Calu3 (cell line): ENCODE results near the gene IL9R. TPM values are rescaled to one million over a fixed set of nuclear protein-coding genes. Genes with fewer than 3 reads are reported as not detected.
"Not testable (repeated sequence)": the region's sequence is repeated elsewhere in the genome, so short reads cannot be mapped to it uniquely, and the experiment has no call there.

Experiments
- BruUV-seq: library from RNA; stranded (reverse); fragments of 400-500 nt; replicated peaks from 2 replicates; lab custom pipeline; 2021; lab: Mats Ljungman, UMichigan
- CTCF ChIA-PET: fragments of 300-600 bp; sonication (Branson Sonifier 250); formaldehyde crosslinking; loops from one replicate; lab custom pipeline; 2022; ENCODE audit warnings: antibody characterized with exemption; lab: Charles Lee
- DNase-seq: peaks from one replicate; pipeline ENCODE4 v3.0.0; 2022
- H3K27ac Mint-ChIP-seq: one replicate; pipeline ENCODE4 v1.8.0; 2022; ENCODE audit warnings: mixed read lengths; ENCODE audit not compliant: unreplicated experiment
- H3K27me3 Mint-ChIP-seq: one replicate; pipeline ENCODE4 v1.8.0; 2022; ENCODE audit warnings: mixed read lengths; ENCODE audit not compliant: unreplicated experiment
- H3K36me3 Mint-ChIP-seq: one replicate; pipeline ENCODE4 v1.8.0; 2022; ENCODE audit warnings: mild to moderate bottlenecking, moderate library complexity, mixed read lengths; ENCODE audit not compliant: insufficient read depth, unreplicated experiment
- H3K4me1 Mint-ChIP-seq: one replicate; pipeline ENCODE4 v1.8.0; 2022; ENCODE audit warnings: mild to moderate bottlenecking, low read depth, mixed read lengths; ENCODE audit not compliant: unreplicated experiment
- H3K4me3 Mint-ChIP-seq: one replicate; pipeline ENCODE4 v1.8.0; 2022; ENCODE audit warnings: mild to moderate bottlenecking, low read depth, moderate library complexity, mixed read lengths; ENCODE audit not compliant: unreplicated experiment
- H3K9me3 Mint-ChIP-seq: one replicate; pipeline ENCODE4 v1.8.0; 2022; ENCODE audit warnings: low read depth, mixed read lengths; ENCODE audit not compliant: unreplicated experiment
- intact Hi-C: fragments of 100-400 bp; cut with micrococcal nuclease; formaldehyde crosslinking; loops from one replicate; pipeline ENCODE4 v1.10.0; 2022; ENCODE audit not compliant: unreplicated experiment
- total RNA-seq: library from RNA; stranded (reverse); gene quantifications from 2 replicates; pipeline ENCODE4 v1.2.3, GENCODE V29; 2022
- TF ChIP-seq, protein P1 (sequence below): fragments of 200-600 bp; IDR thresholded peaks from one replicate; pipeline ENCODE4 v1.8.0; 2022; ENCODE audit warnings: antibody characterized with exemption; ENCODE audit not compliant: unreplicated experiment

Gene IL9R
- total RNA-seq, 1 experiment from 2014 or later, result not detected

DNA sequence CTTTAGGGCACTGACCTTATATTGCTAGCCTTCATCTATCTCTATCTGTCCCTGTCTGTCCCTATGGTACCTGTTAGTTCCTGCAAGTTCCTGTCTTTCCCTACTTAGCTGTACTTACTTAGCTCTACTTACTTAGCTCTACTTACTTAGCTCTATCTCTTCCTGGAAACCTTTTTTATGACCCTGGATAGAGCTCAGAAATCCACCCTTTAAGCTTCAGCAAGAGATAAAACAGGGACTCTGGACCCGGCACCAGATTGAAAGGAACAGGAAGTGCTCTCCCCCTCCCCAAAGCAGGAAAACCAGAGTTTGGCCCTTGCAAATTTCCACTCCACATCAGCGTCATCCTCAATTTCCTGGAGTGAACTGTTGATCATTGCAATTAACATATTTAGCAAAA is 12.3 kb upstream of the IL9R start:
- H3K9me3 Mint-ChIP-seq, result peaks cover 4% of the 10 kb centered on the region
- CTCF ChIA-PET, result no interaction called here
- no TSS peak for BruUV-seq
- no peak overlapping the region for H3K27ac Mint-ChIP-seq
- TF ChIP-seq, protein P1, sequence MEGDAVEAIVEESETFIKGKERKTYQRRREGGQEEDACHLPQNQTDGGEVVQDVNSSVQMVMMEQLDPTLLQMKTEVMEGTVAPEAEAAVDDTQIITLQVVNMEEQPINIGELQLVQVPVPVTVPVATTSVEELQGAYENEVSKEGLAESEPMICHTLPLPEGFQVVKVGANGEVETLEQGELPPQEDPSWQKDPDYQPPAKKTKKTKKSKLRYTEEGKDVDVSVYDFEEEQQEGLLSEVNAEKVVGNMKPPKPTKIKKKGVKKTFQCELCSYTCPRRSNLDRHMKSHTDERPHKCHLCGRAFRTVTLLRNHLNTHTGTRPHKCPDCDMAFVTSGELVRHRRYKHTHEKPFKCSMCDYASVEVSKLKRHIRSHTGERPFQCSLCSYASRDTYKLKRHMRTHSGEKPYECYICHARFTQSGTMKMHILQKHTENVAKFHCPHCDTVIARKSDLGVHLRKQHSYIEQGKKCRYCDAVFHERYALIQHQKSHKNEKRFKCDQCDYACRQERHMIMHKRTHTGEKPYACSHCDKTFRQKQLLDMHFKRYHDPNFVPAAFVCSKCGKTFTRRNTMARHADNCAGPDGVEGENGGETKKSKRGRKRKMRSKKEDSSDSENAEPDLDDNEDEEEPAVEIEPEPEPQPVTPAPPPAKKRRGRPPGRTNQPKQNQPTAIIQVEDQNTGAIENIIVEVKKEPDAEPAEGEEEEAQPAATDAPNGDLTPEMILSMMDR, result no peak
- H3K27me3 Mint-ChIP-seq, result no peaks in the 10 kb centered on the region
- intact Hi-C loops, result no loop called here
- no peaks in the 10 kb centered on the region for H3K36me3 Mint-ChIP-seq
- no peaks in the 10 kb centered on the region for H3K4me1 Mint-ChIP-seq
- no peak overlapping the region for H3K4me3 Mint-ChIP-seq
- DNase-seq, result no peak

DNA sequence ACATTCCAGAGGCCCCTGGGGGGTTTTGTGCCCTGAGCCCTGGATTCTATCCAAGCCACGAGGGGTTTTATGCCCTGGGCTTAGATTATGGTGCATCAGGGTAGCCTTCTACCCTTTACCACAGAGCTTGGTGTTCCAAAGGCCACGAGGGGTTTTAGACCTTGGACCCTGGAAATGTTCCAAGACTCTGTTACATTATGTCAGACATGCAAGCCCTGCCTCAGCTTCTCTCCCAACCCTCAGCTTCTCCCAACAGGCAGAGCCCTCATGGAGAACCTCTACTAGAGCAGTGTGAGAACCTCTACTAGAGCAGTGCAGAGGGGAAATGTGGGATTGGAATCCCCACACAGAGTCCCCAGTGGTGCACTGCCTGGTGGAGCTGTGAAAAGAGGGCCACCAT is 10.5 kb upstream of the IL9R start:
- CTCF ChIA-PET, H3K27ac Mint-ChIP-seq, H3K4me1 Mint-ChIP-seq, BruUV-seq, DNase-seq, H3K4me3 Mint-ChIP-seq, H3K27me3 Mint-ChIP-seq, H3K36me3 Mint-ChIP-seq, intact Hi-C loops, H3K9me3 Mint-ChIP-seq: not testable (repeated sequence)

DNA sequence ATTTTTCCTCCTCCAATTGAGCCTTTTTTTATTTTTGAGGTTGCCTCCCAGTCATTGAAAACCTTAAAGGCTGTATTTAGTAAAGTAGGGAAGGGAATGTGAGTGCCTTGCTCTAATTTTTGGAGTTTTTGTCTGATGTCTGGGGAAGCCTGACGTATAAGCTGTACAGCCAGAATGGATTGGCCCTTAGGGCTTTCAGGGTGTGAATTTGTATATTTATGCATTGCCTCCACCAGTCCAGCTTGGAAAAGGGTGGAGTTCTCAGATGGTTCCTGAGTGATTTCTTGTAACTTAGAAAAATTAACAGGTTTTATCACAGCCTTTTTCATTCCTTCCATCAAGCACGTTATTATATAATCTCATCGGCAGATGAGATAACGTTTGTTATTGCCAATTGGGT is 8.6 kb upstream of the IL9R start:
- Mint-ChIP-seq H3K9me3 (peaks cover 4% of the 10 kb centered on the region), H3K4me1 (no peaks in the 10 kb centered on the region), H3K27me3 (no peaks in the 10 kb centered on the region), H3K4me3 (no peak overlapping the region), H3K36me3 (no peaks in the 10 kb centered on the region), H3K27ac (no peak overlapping the region)
- TF ChIP-seq, protein P1, result no peak
- no TSS peak for BruUV-seq
- DNase-seq, result no peak
- intact Hi-C loops, result no loop called here
- CTCF ChIA-PET, result no interaction called here

DNA sequence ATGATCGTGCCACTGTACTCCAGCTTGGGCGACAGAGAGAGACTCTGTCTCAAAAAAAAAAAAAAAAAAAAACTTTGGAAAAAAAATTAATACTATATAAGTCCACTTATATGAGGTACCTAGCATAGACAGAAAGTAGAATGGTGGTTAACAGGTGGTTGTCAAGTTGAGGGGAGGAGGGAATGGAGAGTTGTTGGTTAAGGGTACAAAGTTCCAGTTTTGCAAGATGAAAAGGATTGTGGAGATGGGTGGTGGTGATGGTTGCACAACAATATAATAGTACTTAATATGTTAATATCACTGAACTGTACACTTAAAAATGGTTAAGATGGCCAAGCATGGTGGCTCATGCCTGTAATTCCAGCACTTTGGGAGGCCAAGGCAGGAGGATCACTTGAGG is 4.1 kb upstream of the IL9R start:
- no TSS peak for BruUV-seq
- Mint-ChIP-seq H3K27me3 (no peaks in the 10 kb centered on the region), H3K36me3 (no peaks in the 10 kb centered on the region), H3K27ac (no peak overlapping the region), H3K9me3 (peaks cover 4% of the 10 kb centered on the region), H3K4me1 (no peaks in the 10 kb centered on the region), H3K4me3 (no peak overlapping the region)
- DNase-seq, result no peak
- TF ChIP-seq, protein P1, result no peak
- intact Hi-C loops, result no loop called here
- CTCF ChIA-PET, result no interaction called here

DNA sequence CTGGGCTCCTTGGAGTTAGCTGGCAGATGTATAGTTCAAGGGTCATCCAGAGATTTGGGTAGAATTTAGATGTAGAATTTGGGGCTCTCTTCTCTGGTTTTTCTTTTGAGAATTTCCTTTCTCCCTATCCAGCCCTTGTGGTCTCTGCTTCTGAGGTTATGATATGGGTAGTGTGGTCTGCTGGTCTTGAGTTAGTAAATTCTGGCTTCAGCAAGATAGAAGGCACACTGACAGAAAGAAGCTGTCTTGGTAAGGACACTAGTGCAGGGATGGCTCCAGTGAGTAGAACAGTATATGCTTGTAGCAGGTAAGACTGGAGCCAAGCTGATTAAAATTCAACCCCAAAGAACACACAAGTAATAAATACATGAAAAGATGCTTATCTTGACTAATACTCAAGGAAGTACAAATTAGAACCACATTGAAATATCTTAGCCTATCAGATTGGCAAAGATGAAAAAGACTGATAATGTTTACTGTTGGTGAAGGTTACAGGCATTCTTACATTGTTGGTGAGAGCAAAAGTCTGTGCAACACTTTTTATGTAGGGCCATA is 2.1 kb upstream of the IL9R start:
- H3K4me3 Mint-ChIP-seq, result no peak overlapping the region
- intact Hi-C loops, result no loop called here
- no peak overlapping the region for H3K27ac Mint-ChIP-seq
- DNase-seq, result no peak
- H3K4me1 Mint-ChIP-seq, result no peaks in the 10 kb centered on the region
- H3K36me3 Mint-ChIP-seq, result no peaks in the 10 kb centered on the region
- H3K9me3 Mint-ChIP-seq, result no peaks in the 10 kb centered on the region
- BruUV-seq, result no TSS peak
- no peaks in the 10 kb centered on the region for H3K27me3 Mint-ChIP-seq
- TF ChIP-seq, protein P1, result no peak
- CTCF ChIA-PET, result no interaction called here
